Activated naive CD8-positive, alpha-beta T cell treated with anti-CD3 and anti-CD28 coated beads for 36 hours (primary cell): ENCODE data around the gene ZDHHC6. TPM values are rescaled to one million over a fixed set of nuclear protein-coding genes. Genes with fewer than 3 reads are reported as not detected.
"Not testable (repeated sequence)": the region's sequence is repeated elsewhere in the genome, so short reads cannot be mapped to it uniquely, and the experiment has no call there.

Experiments
- DNase-seq: peaks from one replicate; pipeline ENCODE4 v3.0.0; 2021
- H3K27ac Mint-ChIP-seq: one replicate; pipeline ENCODE4 v1.8.0; 2022; ENCODE audit warnings: mild to moderate bottlenecking, moderate library complexity, mixed read lengths
- H3K27me3 Mint-ChIP-seq: one replicate; pipeline ENCODE4 v1.8.0; 2022; ENCODE audit warnings: mild to moderate bottlenecking, mixed read lengths
- H3K36me3 Mint-ChIP-seq: one replicate; pipeline ENCODE4 v1.8.0; 2021; ENCODE audit warnings: mild to moderate bottlenecking, mixed read lengths
- H3K4me1 Mint-ChIP-seq: one replicate; pipeline ENCODE4 v1.8.0; 2021; ENCODE audit warnings: mixed read lengths
- H3K4me3 Mint-ChIP-seq: one replicate; pipeline ENCODE4 v1.8.0; 2022; ENCODE audit warnings: mild to moderate bottlenecking, moderate library complexity, mixed read lengths
- H3K9me3 Mint-ChIP-seq: one replicate; pipeline ENCODE4 v1.8.0; 2022; ENCODE audit warnings: mixed read lengths
- total RNA-seq, 2 experiments: library from RNA; stranded (reverse); gene quantifications; one replicate each; pipeline ENCODE4 v1.2.3, GENCODE V29; 2021

Gene ZDHHC6, protein sequence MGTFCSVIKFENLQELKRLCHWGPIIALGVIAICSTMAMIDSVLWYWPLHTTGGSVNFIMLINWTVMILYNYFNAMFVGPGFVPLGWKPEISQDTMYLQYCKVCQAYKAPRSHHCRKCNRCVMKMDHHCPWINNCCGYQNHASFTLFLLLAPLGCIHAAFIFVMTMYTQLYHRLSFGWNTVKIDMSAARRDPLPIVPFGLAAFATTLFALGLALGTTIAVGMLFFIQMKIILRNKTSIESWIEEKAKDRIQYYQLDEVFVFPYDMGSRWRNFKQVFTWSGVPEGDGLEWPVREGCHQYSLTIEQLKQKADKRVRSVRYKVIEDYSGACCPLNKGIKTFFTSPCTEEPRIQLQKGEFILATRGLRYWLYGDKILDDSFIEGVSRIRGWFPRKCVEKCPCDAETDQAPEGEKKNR
- total RNA-seq, result 10 to 100 TPM; 46.0 to 50.3 TPM

- peaks cover 47% of the 10 kb centered on the region for H3K4me1 Mint-ChIP-seq
- peak within 1 kb of the TSS; percentile 85 for H3K27ac Mint-ChIP-seq
- peaks cover 21% of the 10 kb centered on the region for H3K36me3 Mint-ChIP-seq
- H3K4me3 Mint-ChIP-seq, result peak within 1 kb of the TSS; percentile 91
- no peaks in the 10 kb centered on the region for H3K9me3 Mint-ChIP-seq
- peak; percentile 81 for DNase-seq
- H3K27me3 Mint-ChIP-seq, result no peaks in the 10 kb centered on the region
Observed at GRCh38 chr10:112446855-112447619, at the start of gene ZDHHC6, which contains the start of gene VTI1A. TSS of gene ZDHHC6 (minus strand) at chr10:112446914. CDS start at chr10:112445436, 1,478 bp downstream. TSS of gene VTI1A (plus strand) at chr10:112447215. CDS start at chr10:112447374, 159 bp downstream.

DNA sequence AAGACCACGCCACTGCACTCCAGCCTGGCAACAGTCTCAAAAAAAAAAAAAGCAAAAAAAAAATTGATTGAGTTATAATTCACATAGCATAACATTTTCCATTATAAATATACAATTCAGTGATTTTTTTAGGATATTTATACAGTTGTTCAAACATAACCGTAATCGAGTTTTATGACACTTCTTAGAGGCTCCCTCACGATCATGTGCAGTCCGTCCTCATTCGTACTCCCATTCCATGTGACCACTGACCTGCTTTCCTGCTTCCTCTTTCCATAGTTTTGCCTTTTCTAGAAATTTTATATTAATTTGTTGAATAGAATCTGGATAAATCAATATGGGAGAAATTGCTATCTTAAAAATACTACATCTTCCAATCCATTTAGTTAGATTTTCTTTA is 46.0 kb upstream of the ZDHHC6 start:
- H3K4me1 Mint-ChIP-seq, result peaks cover 14% of the 10 kb centered on the region
- H3K4me3 Mint-ChIP-seq, result no peak overlapping the region
- DNase-seq, result no peak
- no peaks in the 10 kb centered on the region for H3K27me3 Mint-ChIP-seq
- H3K36me3 Mint-ChIP-seq, result peaks cover 5% of the 10 kb centered on the region
- H3K9me3 Mint-ChIP-seq, result no peaks in the 10 kb centered on the region
- no peak overlapping the region for H3K27ac Mint-ChIP-seq

DNA sequence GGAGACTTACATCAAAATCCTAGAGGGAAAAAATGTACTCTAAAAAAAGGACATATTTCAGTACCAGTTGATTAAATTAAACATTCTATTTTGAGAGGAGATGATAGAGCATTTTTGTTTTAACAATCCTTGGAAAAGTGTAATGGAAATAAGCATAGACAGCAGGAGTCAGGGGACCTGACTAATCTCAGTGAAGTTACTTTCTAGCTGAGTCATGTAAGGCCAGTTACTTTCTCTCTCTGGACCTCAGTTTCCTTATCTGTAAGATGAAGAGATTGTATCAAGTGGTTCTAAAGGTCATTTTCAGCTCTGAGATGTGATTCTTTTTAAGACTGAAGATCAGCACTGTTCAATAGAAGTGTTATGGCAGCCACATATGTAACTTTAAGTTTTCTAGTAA is 44.4 kb upstream of the ZDHHC6 start:
- peaks cover 9% of the 10 kb centered on the region for H3K4me1 Mint-ChIP-seq
- no peaks in the 10 kb centered on the region for H3K27me3 Mint-ChIP-seq
- H3K27ac Mint-ChIP-seq, result no peak overlapping the region
- H3K4me3 Mint-ChIP-seq, result no peak overlapping the region
- no peak for DNase-seq
- H3K36me3 Mint-ChIP-seq, result peaks cover 7% of the 10 kb centered on the region
- H3K9me3 Mint-ChIP-seq, result no peaks in the 10 kb centered on the region

- H3K9me3 Mint-ChIP-seq, result no peaks in the 10 kb centered on the region
- H3K27ac Mint-ChIP-seq, result no peak overlapping the region
- H3K36me3 Mint-ChIP-seq, result peaks cover 7% of the 10 kb centered on the region
- no peaks in the 10 kb centered on the region for H3K27me3 Mint-ChIP-seq
- no peak for DNase-seq
- H3K4me3 Mint-ChIP-seq, result no peak overlapping the region
- peaks cover 9% of the 10 kb centered on the region for H3K4me1 Mint-ChIP-seq
Observed at GRCh38 chr10:112490545-112490944, 43.8 kb upstream of the ZDHHC6 start.

- no peaks in the 10 kb centered on the region for H3K9me3 Mint-ChIP-seq
- no peaks in the 10 kb centered on the region for H3K27me3 Mint-ChIP-seq
- no peak overlapping the region for H3K4me3 Mint-ChIP-seq
- no peak overlapping the region for H3K27ac Mint-ChIP-seq
- no peak for DNase-seq
- H3K4me1 Mint-ChIP-seq, result peaks cover 16% of the 10 kb centered on the region
- peaks cover 7% of the 10 kb centered on the region for H3K36me3 Mint-ChIP-seq
Observed at GRCh38 chr10:112487964-112488363, 41.2 kb upstream of the ZDHHC6 start.

DNA sequence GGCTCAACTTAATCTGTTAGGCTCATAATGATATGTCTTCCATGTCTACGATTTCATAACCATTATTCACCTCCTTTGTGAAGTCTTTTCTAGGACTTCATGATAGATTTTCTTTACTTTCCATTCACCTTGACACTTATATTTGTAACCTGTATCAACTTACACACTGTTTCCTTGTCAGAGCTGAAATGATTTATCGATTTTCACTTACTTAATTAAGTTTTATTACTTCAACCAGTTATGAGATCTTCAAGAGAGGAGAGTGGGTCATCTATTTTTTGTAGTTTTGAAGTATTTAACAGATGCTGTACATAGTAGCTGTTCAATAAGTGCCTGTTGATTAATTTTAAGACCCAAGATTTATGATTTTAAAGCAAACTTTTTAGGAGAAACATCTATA is 37.7 kb upstream of the ZDHHC6 start:
- DNase-seq, result no peak
- no peak overlapping the region for H3K4me3 Mint-ChIP-seq
- peaks cover 12% of the 10 kb centered on the region for H3K4me1 Mint-ChIP-seq
- no peak overlapping the region for H3K27ac Mint-ChIP-seq
- H3K36me3 Mint-ChIP-seq, result peaks cover 5% of the 10 kb centered on the region
- no peaks in the 10 kb centered on the region for H3K27me3 Mint-ChIP-seq
- H3K9me3 Mint-ChIP-seq, result no peaks in the 10 kb centered on the region

GRCh38 chr10:112481602-112482001 is 34.9 kb upstream of the ZDHHC6 start:
- H3K27ac Mint-ChIP-seq, result no peak overlapping the region
- no peaks in the 10 kb centered on the region for H3K9me3 Mint-ChIP-seq
- no peaks in the 10 kb centered on the region for H3K36me3 Mint-ChIP-seq
- H3K4me1 Mint-ChIP-seq, result peaks cover 12% of the 10 kb centered on the region
- H3K27me3 Mint-ChIP-seq, result no peaks in the 10 kb centered on the region
- DNase-seq, result no peak
- H3K4me3 Mint-ChIP-seq, result no peak overlapping the region

DNA sequence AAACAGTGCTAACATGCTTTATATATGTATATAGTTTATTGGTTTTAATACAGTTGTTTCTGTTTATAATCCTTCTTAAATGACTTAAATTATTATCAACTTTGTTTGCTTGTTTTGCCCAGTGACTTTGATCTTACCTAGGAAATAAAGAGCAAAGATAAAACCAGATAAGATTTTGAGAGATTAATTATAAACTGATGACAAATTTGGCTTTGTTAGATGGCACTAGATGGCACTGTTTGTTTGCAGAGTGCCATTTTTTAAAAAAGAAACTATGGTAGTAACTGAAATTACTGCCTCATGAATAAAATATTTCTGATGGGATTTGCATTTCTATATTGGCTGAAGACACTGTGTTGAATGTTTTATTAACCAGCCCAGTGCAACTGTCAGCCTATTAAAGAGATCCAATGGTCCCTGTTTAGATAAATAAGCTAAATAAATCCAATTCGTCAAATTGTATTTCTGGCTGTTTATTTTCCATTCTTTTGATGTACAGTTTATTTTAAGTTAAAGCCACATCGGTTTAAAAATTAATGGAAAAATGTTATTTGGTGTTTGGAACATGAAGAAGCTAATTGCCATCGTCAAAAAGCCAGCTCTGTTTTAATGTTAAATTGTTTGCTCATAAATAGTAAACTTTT is 29.0 kb upstream of the ZDHHC6 start:
- no peaks in the 10 kb centered on the region for H3K9me3 Mint-ChIP-seq
- no peak overlapping the region for H3K4me3 Mint-ChIP-seq
- H3K27ac Mint-ChIP-seq, result no peak overlapping the region
- no peaks in the 10 kb centered on the region for H3K27me3 Mint-ChIP-seq
- no peak for DNase-seq
- H3K36me3 Mint-ChIP-seq, result peaks cover 6% of the 10 kb centered on the region
- H3K4me1 Mint-ChIP-seq, result peaks cover 9% of the 10 kb centered on the region

DNA sequence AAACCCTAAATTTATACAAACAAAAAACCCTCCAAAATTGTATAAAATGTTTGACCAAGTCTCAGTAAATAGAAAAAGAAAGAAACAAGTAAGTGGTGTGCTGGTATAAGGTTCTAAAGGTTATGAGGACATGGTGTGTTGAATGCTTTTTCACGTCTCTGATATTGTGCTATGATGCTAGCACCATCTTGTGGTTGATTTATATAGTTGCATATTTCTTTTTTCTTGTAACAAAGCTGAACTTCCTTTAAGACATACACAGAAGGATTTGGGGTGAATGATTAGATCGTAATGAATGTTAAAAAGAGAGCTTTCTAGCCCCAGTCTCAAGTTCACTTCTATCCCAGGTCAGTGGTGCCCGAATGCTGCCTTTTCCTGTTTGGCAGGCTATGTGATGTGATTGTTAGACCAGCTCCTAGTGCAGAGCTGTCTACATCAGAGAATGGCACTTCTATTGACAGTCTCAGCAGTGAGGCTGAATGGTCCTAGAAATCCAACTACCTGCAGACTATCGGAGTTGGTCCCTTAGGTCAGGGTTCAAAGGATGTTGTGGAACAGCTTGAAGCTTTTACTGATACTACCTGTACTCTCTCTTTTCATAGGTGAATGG is 25.3 kb upstream of the ZDHHC6 start:
- H3K36me3 Mint-ChIP-seq, result peaks cover 6% of the 10 kb centered on the region
- H3K27me3 Mint-ChIP-seq, result no peaks in the 10 kb centered on the region
- H3K27ac Mint-ChIP-seq, result no peak overlapping the region
- H3K9me3 Mint-ChIP-seq, result no peaks in the 10 kb centered on the region
- H3K4me3 Mint-ChIP-seq, result no peak overlapping the region
- DNase-seq, result no peak
- H3K4me1 Mint-ChIP-seq, result peaks cover 7% of the 10 kb centered on the region

GRCh38 chr10:112467541-112468075 is 20.9 kb upstream of the ZDHHC6 start:
- DNase-seq, result no peak
- H3K4me3 Mint-ChIP-seq, result no peak overlapping the region
- peaks cover 5% of the 10 kb centered on the region for H3K9me3 Mint-ChIP-seq
- H3K36me3 Mint-ChIP-seq, result peaks cover 32% of the 10 kb centered on the region
- no peaks in the 10 kb centered on the region for H3K27me3 Mint-ChIP-seq
- H3K4me1 Mint-ChIP-seq, result peaks cover 14% of the 10 kb centered on the region
- no peak overlapping the region for H3K27ac Mint-ChIP-seq

DNA sequence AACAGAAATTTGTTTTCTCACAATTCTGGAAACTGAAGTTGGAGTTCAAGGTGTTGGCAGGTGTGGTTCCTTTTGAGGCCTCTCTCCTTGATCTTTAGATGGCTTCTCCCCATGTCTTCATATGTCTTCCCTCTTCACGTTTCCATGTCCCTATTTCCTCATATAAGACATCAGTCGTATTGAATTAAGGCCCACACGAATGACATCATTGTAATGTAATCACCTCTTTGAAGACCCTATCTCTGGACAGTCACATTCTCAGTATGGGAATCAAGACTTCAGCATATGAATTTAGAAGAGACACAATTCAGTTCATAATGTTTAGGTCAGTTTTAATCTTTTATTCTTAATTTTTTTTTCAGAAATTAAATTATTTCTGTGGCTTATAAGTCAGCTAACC is 20.1 kb upstream of the ZDHHC6 start:
- Mint-ChIP-seq H3K4me1 (peaks cover 13% of the 10 kb centered on the region), H3K9me3 (peaks cover 5% of the 10 kb centered on the region)

DNA sequence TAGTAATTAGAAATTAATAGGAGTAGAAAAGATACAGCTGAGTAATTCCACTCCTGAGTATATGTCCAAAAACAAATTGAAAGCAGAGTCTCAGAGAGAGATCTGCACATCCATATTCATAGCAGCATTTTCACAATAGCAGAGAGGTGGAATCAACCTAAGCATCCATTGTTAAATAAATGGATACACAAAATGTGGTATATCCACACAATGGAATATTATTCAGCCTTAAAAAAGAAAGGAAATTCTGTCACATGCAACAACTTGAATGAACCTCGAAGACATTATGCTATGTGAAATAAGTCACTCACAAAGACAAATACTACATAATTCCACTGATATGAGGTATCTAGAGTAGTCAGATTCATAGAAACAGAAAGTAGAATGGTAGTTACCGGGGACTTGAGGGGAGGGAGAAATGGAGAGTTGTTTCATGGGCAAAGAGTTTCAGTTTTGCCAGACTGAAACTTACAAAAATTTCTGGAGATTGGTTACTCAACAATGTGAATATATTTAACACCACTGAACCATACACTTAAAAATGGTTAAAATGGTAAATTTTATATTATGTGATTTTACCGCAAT is 18.7 kb upstream of the ZDHHC6 start:
- peaks cover 19% of the 10 kb centered on the region for H3K4me1 Mint-ChIP-seq
- H3K27me3 Mint-ChIP-seq, result no peaks in the 10 kb centered on the region
- H3K27ac Mint-ChIP-seq, result peak overlapping the region; percentile 73
- H3K36me3 Mint-ChIP-seq, result peaks cover 43% of the 10 kb centered on the region
- DNase-seq, result no peak
- H3K4me3 Mint-ChIP-seq, result no peak overlapping the region
- H3K9me3 Mint-ChIP-seq, result peaks cover 5% of the 10 kb centered on the region

More for the DNA sequence above, 20.1 kb upstream of the ZDHHC6 start:
- DNase-seq, result no peak
- H3K27me3 Mint-ChIP-seq, result no peaks in the 10 kb centered on the region
- H3K27ac Mint-ChIP-seq, result no peak overlapping the region
- peaks cover 35% of the 10 kb centered on the region for H3K36me3 Mint-ChIP-seq
- no peak overlapping the region for H3K4me3 Mint-ChIP-seq

DNA sequence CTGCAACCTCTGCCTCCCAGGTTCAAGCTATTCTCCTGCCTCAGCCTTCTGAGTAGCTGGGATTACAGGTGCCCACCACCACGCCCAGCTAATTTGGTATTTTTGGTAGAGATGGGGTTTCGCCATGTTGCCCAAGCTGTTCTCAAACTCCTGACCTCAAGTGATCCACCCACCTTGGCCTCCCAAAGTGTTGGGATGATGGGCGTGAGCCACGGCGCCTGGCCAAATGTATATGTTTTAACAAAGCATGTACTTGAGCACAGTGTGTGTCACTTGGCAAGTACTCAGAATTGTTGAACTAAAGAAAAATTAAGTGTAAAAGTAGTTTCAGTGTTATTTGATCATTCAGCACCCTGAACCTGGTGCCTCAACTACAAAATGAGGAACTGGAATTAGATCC is 17.4 kb upstream of the ZDHHC6 start:
- Mint-ChIP-seq H3K36me3 (peaks cover 43% of the 10 kb centered on the region), H3K4me1 (peaks cover 24% of the 10 kb centered on the region)
- not testable (repeated sequence) for DNase-seq, H3K9me3 Mint-ChIP-seq, H3K27me3 Mint-ChIP-seq, H3K4me3 Mint-ChIP-seq, H3K27ac Mint-ChIP-seq
